Ovary (tissue), 3 donors: ENCODE data around the gene MKRN2OS.

Experiments
- POLR2A ChIP-seq: fragments of 450-650 bp; IDR thresholded peaks from one replicate; pipeline ENCODE4 v1.6.1; 2017; ENCODE audit warnings: antibody characterized with exemption, mild to moderate bottlenecking, moderate library complexity
- TF ChIP-seq, protein P1 (sequence below), 3 donors: fragments of 450-650 bp in 2 of 3; fragments of 200-600 bp in 1 of 3; IDR thresholded peaks; one replicate each; pipeline versions ENCODE4 v1.5.1 to v1.8.0; 2016 to 2022; ENCODE audit warnings: antibody characterized with exemption in 3 of 3, mild to moderate bottlenecking in 1 of 3
- donor health status: DM: no; HTN: no; CAD: no.

DNA sequence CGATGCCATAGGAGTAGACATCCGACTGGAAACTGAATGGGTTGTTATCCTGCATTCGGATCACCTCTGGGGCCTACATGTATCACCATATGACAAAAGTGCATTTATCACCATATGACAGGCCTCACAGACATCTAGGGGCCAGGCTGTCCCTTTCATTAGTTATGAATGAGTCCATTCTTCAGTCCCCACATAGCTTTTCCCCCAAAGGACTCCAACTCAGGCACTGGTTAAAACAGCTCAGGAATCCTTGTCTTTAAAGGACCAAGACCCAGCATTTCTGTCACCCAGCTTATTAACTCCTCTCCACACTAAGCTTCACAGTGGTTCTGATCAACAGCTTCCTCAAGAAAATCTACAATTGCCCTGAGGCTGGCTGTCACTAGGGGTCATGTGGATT lies 39.9 kb upstream of the MKRN2OS start:
- TF ChIP-seq, protein P1, sequence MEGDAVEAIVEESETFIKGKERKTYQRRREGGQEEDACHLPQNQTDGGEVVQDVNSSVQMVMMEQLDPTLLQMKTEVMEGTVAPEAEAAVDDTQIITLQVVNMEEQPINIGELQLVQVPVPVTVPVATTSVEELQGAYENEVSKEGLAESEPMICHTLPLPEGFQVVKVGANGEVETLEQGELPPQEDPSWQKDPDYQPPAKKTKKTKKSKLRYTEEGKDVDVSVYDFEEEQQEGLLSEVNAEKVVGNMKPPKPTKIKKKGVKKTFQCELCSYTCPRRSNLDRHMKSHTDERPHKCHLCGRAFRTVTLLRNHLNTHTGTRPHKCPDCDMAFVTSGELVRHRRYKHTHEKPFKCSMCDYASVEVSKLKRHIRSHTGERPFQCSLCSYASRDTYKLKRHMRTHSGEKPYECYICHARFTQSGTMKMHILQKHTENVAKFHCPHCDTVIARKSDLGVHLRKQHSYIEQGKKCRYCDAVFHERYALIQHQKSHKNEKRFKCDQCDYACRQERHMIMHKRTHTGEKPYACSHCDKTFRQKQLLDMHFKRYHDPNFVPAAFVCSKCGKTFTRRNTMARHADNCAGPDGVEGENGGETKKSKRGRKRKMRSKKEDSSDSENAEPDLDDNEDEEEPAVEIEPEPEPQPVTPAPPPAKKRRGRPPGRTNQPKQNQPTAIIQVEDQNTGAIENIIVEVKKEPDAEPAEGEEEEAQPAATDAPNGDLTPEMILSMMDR (IDR thresholded peaks at IDR 0.05) = no peak
- no peak for TF ChIP-seq POLR2A
